Muscle of leg (tissue), 11 donors: ENCODE measurements around the gene RTP3. TPM values are rescaled to one million over a fixed set of nuclear protein-coding genes. Genes with fewer than 3 reads are reported as not detected.
A peak's percentile ranks its signal among the peaks of the same experiment; 100 is the strongest.

Experiments used
- DNase-seq: peaks from one replicate; pipeline ENCODE4 v3.0.0; 2013
- H3K27ac ChIP-seq: one replicate; pipeline ENCODE4 v1.5.1; 2013; ENCODE audit warnings: mild to moderate bottlenecking, low read length, control low read depth
- H3K27me3 ChIP-seq: one replicate; pipeline ENCODE4 v1.6.1; 2013; ENCODE audit warnings: low read length; ENCODE audit not compliant: control insufficient read depth, insufficient read depth
- H3K36me3 ChIP-seq: one replicate; pipeline ENCODE4 v1.6.1; 2013; ENCODE audit warnings: low read length; ENCODE audit not compliant: control insufficient read depth, insufficient read depth
- H3K4me1 ChIP-seq: one replicate; pipeline ENCODE4 v1.6.1; 2013; ENCODE audit warnings: low read length; ENCODE audit not compliant: control insufficient read depth, insufficient read depth
- H3K4me3 ChIP-seq: one replicate; pipeline ENCODE4 v1.5.1; 2013; ENCODE audit warnings: low read length, control low read depth
- H3K9me3 ChIP-seq: replicated peaks from 2 replicates; pipeline ENCODE4 v1.6.1; 2013; ENCODE audit warnings: low read depth, low read length; ENCODE audit not compliant: control insufficient read depth
- WGBS: methylation state at CpG from one replicate; pipeline ENCODE4 v1.1.5; 2013; ENCODE audit warnings: missing lambda C conversion rate; ENCODE audit not compliant: insufficient coverage; 5-methylcytosine and 5-hydroxymethylcytosine counted together
- polyA plus RNA-seq, 8 donors: library from polyadenylated mRNA; unstranded; fragments of 120-200 nt; gene quantifications; one replicate each; pipeline versions ENCODE4 v1.2.1 to v1.2.3, GENCODE V29; 2013; ENCODE audit warnings: inconsistent platforms in 1 of 8, low replicate concordance in 1 of 8; ENCODE audit not compliant: insufficient read length in 8 of 8, insufficient read depth in 1 of 8
- total RNA-seq: library from RNA; stranded (reverse); fragments of 120-200 nt; gene quantifications from one replicate; pipeline ENCODE4 v1.2.4, GENCODE V29; 2013

RTP3 gene
- total and polyA plus RNA-seq, 9 donors, result 0.04 to 0.09 TPM; not detected in 7

GRCh38 chr3:46480491-46481195 is 17.1 kb upstream of the RTP3 start:
- H3K4me1 ChIP-seq, result peaks cover 22% of the 10 kb centered on the region
- DNase-seq, result no peak
- H3K36me3 ChIP-seq, result no peaks in the 10 kb centered on the region
- WGBS, result 76% methylated on average over 3 of the region's 6 CpGs
- peaks cover 7% of the 10 kb centered on the region for H3K27me3 ChIP-seq
- no peaks in the 10 kb centered on the region for H3K9me3 ChIP-seq
- no peak overlapping the region for H3K4me3 ChIP-seq
- no peak overlapping the region for H3K27ac ChIP-seq

GRCh38 chr3:46481636-46482035 is 16.1 kb upstream of the RTP3 start:
- Histone ChIP-seq H3K36me3 (no peaks in the 10 kb centered on the region), H3K9me3 (no peaks in the 10 kb centered on the region), H3K27me3 (peaks cover 7% of the 10 kb centered on the region), H3K4me1 (peaks cover 22% of the 10 kb centered on the region), H3K27ac (no peak overlapping the region), H3K4me3 (no peak overlapping the region)
- DNase-seq, result no peak
- no CpG with 5 or more reads among the region's 4 CpGs for whole genome bisulfite sequencing

- Histone ChIP-seq H3K4me1 (peaks cover 22% of the 10 kb centered on the region), H3K27ac (no peak overlapping the region), H3K4me3 (no peak overlapping the region), H3K9me3 (no peaks in the 10 kb centered on the region), H3K36me3 (no peaks in the 10 kb centered on the region), H3K27me3 (peaks cover 5% of the 10 kb centered on the region)
- peak; percentile 51 for DNase-seq
- WGBS, result no CpG with 5 or more reads among the region's 1 CpG
Observed at GRCh38 chr3:46482632-46483350, 15.0 kb upstream of the RTP3 start.

GRCh38 chr3:46483825-46484224 is 14.0 kb upstream of the RTP3 start:
- 100% methylated on average over 1 of the region's 2 CpGs for WGBS
- no peaks in the 10 kb centered on the region for H3K36me3 ChIP-seq
- no peak for DNase-seq
- H3K4me3 ChIP-seq, result no peak overlapping the region
- H3K27me3 ChIP-seq, result peaks cover 5% of the 10 kb centered on the region
- peaks cover 23% of the 10 kb centered on the region for H3K4me1 ChIP-seq
- no peak overlapping the region for H3K27ac ChIP-seq
- H3K9me3 ChIP-seq, result no peaks in the 10 kb centered on the region

GRCh38 chr3:46484388-46484787 is 13.4 kb upstream of the RTP3 start:
- peaks cover 5% of the 10 kb centered on the region for H3K27me3 ChIP-seq
- H3K27ac ChIP-seq, result peak overlapping the region; percentile 38
- no peaks in the 10 kb centered on the region for H3K9me3 ChIP-seq
- peaks cover 28% of the 10 kb centered on the region for H3K4me1 ChIP-seq
- DNase-seq, result no peak
- H3K4me3 ChIP-seq, result no peak overlapping the region
- no peaks in the 10 kb centered on the region for H3K36me3 ChIP-seq
- no CpG with 5 or more reads among the region's 1 CpG for WGBS

- H3K27ac ChIP-seq, result peak overlapping the region; percentile 38
- H3K4me3 ChIP-seq, result no peak overlapping the region
- DNase-seq, result peak; percentile 75
- no peaks in the 10 kb centered on the region for H3K9me3 ChIP-seq
- H3K36me3 ChIP-seq, result no peaks in the 10 kb centered on the region
- 20% methylated on average over 5 of the region's 10 CpGs for WGBS
- peaks cover 5% of the 10 kb centered on the region for H3K27me3 ChIP-seq
- H3K4me1 ChIP-seq, result peaks cover 28% of the 10 kb centered on the region
Observed at GRCh38 chr3:46484911-46485778, 12.6 kb upstream of the RTP3 start.

GRCh38 chr3:46485779-46486175 is 12.0 kb upstream of the RTP3 start:
- H3K36me3 ChIP-seq, result no peaks in the 10 kb centered on the region
- peaks cover 4% of the 10 kb centered on the region for H3K27me3 ChIP-seq
- H3K27ac ChIP-seq, result peak overlapping the region; percentile 29
- no peak for DNase-seq
- H3K4me3 ChIP-seq, result no peak overlapping the region
- WGBS, result 60% methylated on average over 1 of the region's 4 CpGs
- peaks cover 28% of the 10 kb centered on the region for H3K4me1 ChIP-seq
- no peaks in the 10 kb centered on the region for H3K9me3 ChIP-seq

GRCh38 chr3:46488735-46489361 is 8.9 kb upstream of the RTP3 start:
- WGBS, result 14% methylated on average over 18 of the region's 26 CpGs

GRCh38 chr3:46489381-46489780 is 8.4 kb upstream of the RTP3 start:
- WGBS, result 68% methylated on average over 4 of the region's 4 CpGs
- Histone ChIP-seq H3K4me3 (no peak overlapping the region), H3K36me3 (no peaks in the 10 kb centered on the region), H3K27ac (no peak overlapping the region), H3K9me3 (no peaks in the 10 kb centered on the region), H3K4me1 (peaks cover 25% of the 10 kb centered on the region), H3K27me3 (peaks cover 3% of the 10 kb centered on the region)
- DNase-seq, result no peak

More at GRCh38 chr3:46488735-46489361, 8.9 kb upstream of the RTP3 start:
- DNase-seq, result peak; percentile 93
- Histone ChIP-seq H3K36me3 (no peaks in the 10 kb centered on the region), H3K27me3 (peaks cover 3% of the 10 kb centered on the region), H3K4me3 (no peak overlapping the region), H3K27ac (no peak overlapping the region), H3K4me1 (peaks cover 31% of the 10 kb centered on the region), H3K9me3 (no peaks in the 10 kb centered on the region)
